ENCODE results near the gene CDT1.

The CDT1 gene

DNA sequence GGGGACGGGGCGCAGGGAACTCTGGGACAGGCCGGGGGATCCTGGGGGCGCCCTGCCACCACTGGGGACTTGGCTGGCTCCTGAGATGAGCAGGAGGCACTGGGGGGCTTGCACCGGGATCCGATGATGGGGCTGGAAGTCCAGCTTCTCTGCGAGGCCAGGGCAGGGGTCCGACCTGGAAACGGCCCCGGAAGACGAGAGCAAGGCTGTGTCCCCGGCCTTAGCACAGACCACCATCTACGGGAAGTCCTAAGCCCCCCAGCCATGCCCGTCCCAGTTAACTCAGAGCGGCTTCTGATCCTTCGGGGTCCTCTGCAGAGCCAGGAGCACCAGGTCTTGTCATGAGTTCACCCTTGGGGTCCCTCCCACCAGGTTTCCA is 573 bp downstream of the CDT1 start:
- H2BK120ac ChIP-seq (ENCODE audit: insufficient read depth, low read length, poor library complexity), result peak overlapping the region; percentile 19
- peak overlapping the region; percentile 50 for H3K14ac ChIP-seq (ENCODE audit: low read length)
- H3K9ac ChIP-seq (ENCODE audit: low read length), result peak overlapping the region; percentile 88
- peak overlapping the region; percentile 14 for H4K8ac ChIP-seq (ENCODE audit: low read depth, low read length)
- peak overlapping the region; percentile 15 for H4K91ac ChIP-seq (ENCODE audit: low read depth, low read length)
- H3K27me3 ChIP-seq (ENCODE audit: insufficient read depth, low read length), result no peaks in the 10 kb centered on the region
- no peak for DNase-seq
- H3K9me3 ChIP-seq (ENCODE audit: insufficient read depth, low read depth, low read length), result no peaks in the 10 kb centered on the region
- no peak overlapping the region for H2AFZ ChIP-seq (ENCODE audit: insufficient read depth, low read length, poor library complexity)
- no peak overlapping the region for H2BK12ac ChIP-seq (ENCODE audit: low read length)
- no peak overlapping the region for H3K23ac ChIP-seq (ENCODE audit: low read length)
- peaks cover 9% of the 10 kb centered on the region for H3K79me1 ChIP-seq (ENCODE audit: low read length)
- no CpG with 5 or more reads among the region's 16 CpGs for WGBS (ENCODE audit: extremely low coverage, insufficient coverage, insufficient read length)
- peaks cover 41 to 43% of the 10 kb centered on the region in 2 experiments for H3K36me3 ChIP-seq (ENCODE audit: control insufficient read depth in 1 of 2, insufficient read depth in 2 of 2, low read length in 2 of 2)
- H3K27ac ChIP-seq (ENCODE audit: low read depth, low read length), result no peak overlapping the region
- peak overlapping the region; percentile 65 for H3K18ac ChIP-seq (ENCODE audit: low read length)
- peaks cover 9% of the 10 kb centered on the region for H3K79me2 ChIP-seq (ENCODE audit: control insufficient read depth, insufficient read depth, low read length, poor library complexity)
- H3K4me1 ChIP-seq (ENCODE audit: control insufficient read depth in 1 of 2, insufficient read depth in 2 of 2, low read length in 2 of 2), result peaks cover 8 to 13% of the 10 kb centered on the region in 2 experiments
- no peak overlapping the region for H2AK5ac ChIP-seq (ENCODE audit: low read length)
- H2BK5ac ChIP-seq (ENCODE audit: low read depth, low read length, poor library complexity), result peak overlapping the region; percentile 10
- peak overlapping the region; percentile 68 for H3K4me2 ChIP-seq (ENCODE audit: low read length)
- peak overlapping the region; percentile 63 for H3K4ac ChIP-seq (ENCODE audit: low read depth, low read length)
- no peak overlapping the region for H4K12ac ChIP-seq (ENCODE audit: low read depth, low read length)
- H3K4me3 ChIP-seq (ENCODE audit: low read depth, low read length), result peak overlapping the region; percentile 80

DNA sequence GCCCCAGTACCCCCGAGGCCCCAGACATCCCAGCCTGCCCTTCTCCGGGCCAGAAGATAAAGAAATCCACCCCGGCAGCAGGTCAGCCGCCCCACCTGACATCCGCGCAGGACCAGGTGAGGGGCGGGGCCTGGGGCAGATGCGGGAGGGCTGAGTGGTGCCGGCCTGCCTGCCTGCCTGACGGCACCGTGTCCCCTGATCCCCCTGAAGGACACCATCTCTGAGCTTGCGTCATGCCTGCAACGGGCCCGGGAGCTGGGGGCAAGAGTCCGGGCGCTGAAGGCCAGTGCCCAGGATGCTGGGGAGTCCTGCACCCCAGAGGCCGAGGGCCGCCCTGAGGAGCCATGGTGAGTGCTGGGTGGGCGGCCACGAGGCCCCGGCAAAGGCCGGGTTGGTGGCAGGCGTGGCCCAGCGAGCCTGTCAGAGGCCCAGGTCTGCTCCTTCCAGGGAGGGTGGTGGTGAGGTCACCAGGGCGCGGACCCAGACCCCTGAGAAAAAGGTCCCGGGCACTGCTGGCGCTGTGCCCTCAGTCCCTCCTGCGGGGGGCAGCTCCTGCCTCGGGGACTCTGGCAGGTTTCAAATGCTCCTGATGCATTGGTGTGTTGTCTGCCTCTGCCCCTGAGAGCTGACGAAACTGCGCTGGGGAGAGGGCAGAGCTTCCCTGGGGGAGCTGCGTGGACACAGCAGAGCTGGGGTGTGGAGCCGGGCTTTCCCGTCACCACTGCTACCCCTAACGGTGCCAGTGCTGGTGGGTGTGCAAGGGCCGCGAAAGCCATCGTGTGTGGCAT is 1.2 kb downstream of the CDT1 start:
- Histone ChIP-seq H3K4me1 (ENCODE audit: control insufficient read depth in 1 of 2, insufficient read depth in 2 of 2, low read length in 2 of 2) (peaks cover 8 to 13% of the 10 kb centered on the region in 2 experiments), H3K4ac (ENCODE audit: low read depth, low read length) (peak overlapping the region; percentile 63), H3K9me3 (ENCODE audit: insufficient read depth, low read depth, low read length) (no peaks in the 10 kb centered on the region), H3K23ac (ENCODE audit: low read length) (no peak overlapping the region), H3K27ac (ENCODE audit: low read depth, low read length) (no peak overlapping the region), H3K14ac (ENCODE audit: low read length) (peak overlapping the region; percentile 50), H3K79me1 (ENCODE audit: low read length) (peaks cover 9% of the 10 kb centered on the region), H3K36me3 (ENCODE audit: control insufficient read depth in 1 of 2, insufficient read depth in 2 of 2, low read length in 2 of 2) (peaks cover 46 to 49% of the 10 kb centered on the region in 2 experiments), H4K8ac (ENCODE audit: low read depth, low read length) (peak overlapping the region; percentile 14), H4K91ac (ENCODE audit: low read depth, low read length) (peak overlapping the region; percentile 15), H2BK120ac (ENCODE audit: insufficient read depth, low read length, poor library complexity) (peak overlapping the region; percentile 19), H2AK5ac (ENCODE audit: low read length) (no peak overlapping the region), H4K12ac (ENCODE audit: low read depth, low read length) (no peak overlapping the region), H3K79me2 (ENCODE audit: control insufficient read depth, insufficient read depth, low read length, poor library complexity) (peaks cover 9% of the 10 kb centered on the region), H2BK5ac (ENCODE audit: low read depth, low read length, poor library complexity) (no peak overlapping the region), H3K4me3 (ENCODE audit: low read depth, low read length) (peak overlapping the region; percentile 80), H3K9ac (ENCODE audit: low read length) (peak overlapping the region; percentile 88), H3K4me2 (ENCODE audit: low read length) (peak overlapping the region; percentile 68), H3K18ac (ENCODE audit: low read length) (peak overlapping the region; percentile 65), H2AFZ (ENCODE audit: insufficient read depth, low read length, poor library complexity) (no peak overlapping the region), H3K27me3 (ENCODE audit: insufficient read depth, low read length) (no peaks in the 10 kb centered on the region), H2BK12ac (ENCODE audit: low read length) (no peak overlapping the region)
- WGBS (ENCODE audit: extremely low coverage, insufficient coverage, insufficient read length), result no CpG with 5 or more reads among the region's 39 CpGs
- DNase-seq, result peak in 1 of 2 donors; percentile 58

DNA sequence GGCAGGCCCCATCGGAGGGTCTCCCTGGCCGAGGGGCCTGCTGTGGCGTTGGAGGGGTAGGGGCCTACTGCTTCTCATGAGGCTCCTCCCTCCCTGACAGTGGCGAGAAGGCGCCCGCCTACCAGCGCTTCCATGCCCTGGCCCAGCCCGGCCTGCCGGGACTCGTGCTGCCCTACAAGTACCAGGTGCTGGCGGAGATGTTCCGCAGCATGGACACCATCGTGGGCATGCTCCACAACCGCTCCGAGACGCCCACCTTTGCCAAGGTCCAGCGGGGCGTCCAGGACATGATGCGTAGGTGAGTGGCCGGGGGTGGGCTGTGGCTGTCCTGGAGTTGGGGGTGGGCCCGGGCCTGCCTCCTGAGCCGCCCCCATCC is 1.7 kb downstream of the CDT1 start:
- peak overlapping the region; percentile 25 for H3K18ac ChIP-seq (ENCODE audit: low read length)
- peaks cover 51% of the 10 kb centered on the region in 2 experiments for H3K36me3 ChIP-seq (ENCODE audit: control insufficient read depth in 1 of 2, insufficient read depth in 2 of 2, low read length in 2 of 2)
- no CpG with 5 or more reads among the region's 22 CpGs for WGBS (ENCODE audit: extremely low coverage, insufficient coverage, insufficient read length)
- no peak overlapping the region for H2AK5ac ChIP-seq (ENCODE audit: low read length)
- peaks cover 9 to 19% of the 10 kb centered on the region in 2 experiments for H3K4me1 ChIP-seq (ENCODE audit: control insufficient read depth in 1 of 2, insufficient read depth in 2 of 2, low read length in 2 of 2)
- H3K4me2 ChIP-seq (ENCODE audit: low read length), result peak overlapping the region; percentile 68
- no peak overlapping the region for H2BK12ac ChIP-seq (ENCODE audit: low read length)
- H3K79me1 ChIP-seq (ENCODE audit: low read length), result peaks cover 9% of the 10 kb centered on the region
- H3K4me3 ChIP-seq (ENCODE audit: low read depth, low read length), result no peak overlapping the region
- H4K12ac ChIP-seq (ENCODE audit: low read depth, low read length), result no peak overlapping the region
- no peak overlapping the region for H3K9ac ChIP-seq (ENCODE audit: low read length)
- no peak for DNase-seq
- H3K79me2 ChIP-seq (ENCODE audit: control insufficient read depth, insufficient read depth, low read length, poor library complexity), result peaks cover 9% of the 10 kb centered on the region
- no peak overlapping the region for H3K14ac ChIP-seq (ENCODE audit: low read length)
- no peak overlapping the region for H3K4ac ChIP-seq (ENCODE audit: low read depth, low read length)
- no peak overlapping the region for H2AFZ ChIP-seq (ENCODE audit: insufficient read depth, low read length, poor library complexity)
- no peak overlapping the region for H3K27ac ChIP-seq (ENCODE audit: low read depth, low read length)
- H3K27me3 ChIP-seq (ENCODE audit: insufficient read depth, low read length), result no peaks in the 10 kb centered on the region
- no peak overlapping the region for H4K91ac ChIP-seq (ENCODE audit: low read depth, low read length)
- H3K23ac ChIP-seq (ENCODE audit: low read length), result no peak overlapping the region
- no peaks in the 10 kb centered on the region for H3K9me3 ChIP-seq (ENCODE audit: insufficient read depth, low read depth, low read length)
- no peak overlapping the region for H2BK120ac ChIP-seq (ENCODE audit: insufficient read depth, low read length, poor library complexity)
- no peak overlapping the region for H2BK5ac ChIP-seq (ENCODE audit: low read depth, low read length, poor library complexity)
- no peak overlapping the region for H4K8ac ChIP-seq (ENCODE audit: low read depth, low read length)

DNA sequence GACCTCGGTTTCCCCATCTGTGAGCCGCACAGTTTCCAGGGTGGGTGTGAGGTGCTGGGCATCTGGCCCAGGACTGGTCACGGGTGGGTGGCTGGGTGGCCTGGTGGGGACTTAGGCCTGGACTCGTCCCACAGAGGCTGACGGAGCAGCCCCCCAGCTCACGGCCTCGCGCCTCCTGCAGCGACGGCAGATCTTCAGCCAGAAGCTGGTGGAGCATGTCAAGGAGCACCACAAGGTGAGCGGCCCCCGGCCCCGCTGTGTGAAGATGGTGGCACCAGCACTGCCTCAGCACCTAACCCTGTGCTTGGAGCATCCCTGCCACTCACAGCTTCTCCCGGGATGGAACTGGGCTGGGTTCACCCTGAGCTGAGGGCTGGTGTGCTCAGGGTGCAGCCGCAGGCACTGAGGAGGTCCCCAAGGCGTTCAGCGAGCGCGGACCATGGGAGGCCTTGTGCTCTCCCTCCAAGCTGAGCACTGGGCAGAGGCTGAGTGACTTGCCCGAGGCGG is 2.4 kb downstream of the CDT1 start:
- no CpG with 5 or more reads among the region's 21 CpGs for whole genome bisulfite sequencing (ENCODE audit: extremely low coverage, insufficient coverage, insufficient read length)
- no peak overlapping the region for H3K27ac ChIP-seq (ENCODE audit: low read depth, low read length)
- peaks cover 9% of the 10 kb centered on the region for H3K79me2 ChIP-seq (ENCODE audit: control insufficient read depth, insufficient read depth, low read length, poor library complexity)
- no peak overlapping the region for H2BK120ac ChIP-seq (ENCODE audit: insufficient read depth, low read length, poor library complexity)
- no peak overlapping the region for H4K8ac ChIP-seq (ENCODE audit: low read depth, low read length)
- peaks cover 15 to 25% of the 10 kb centered on the region in 2 experiments for H3K4me1 ChIP-seq (ENCODE audit: control insufficient read depth in 1 of 2, insufficient read depth in 2 of 2, low read length in 2 of 2)
- H4K12ac ChIP-seq (ENCODE audit: low read depth, low read length), result no peak overlapping the region
- H3K4me3 ChIP-seq (ENCODE audit: low read depth, low read length), result peak overlapping the region; percentile 43
- no peak overlapping the region for H4K91ac ChIP-seq (ENCODE audit: low read depth, low read length)
- no peak overlapping the region for H3K4me2 ChIP-seq (ENCODE audit: low read length)
- H3K9me3 ChIP-seq (ENCODE audit: insufficient read depth, low read depth, low read length), result no peaks in the 10 kb centered on the region
- peaks cover 9% of the 10 kb centered on the region for H3K79me1 ChIP-seq (ENCODE audit: low read length)
- H3K36me3 ChIP-seq (ENCODE audit: control insufficient read depth in 1 of 2, insufficient read depth in 2 of 2, low read length in 2 of 2), result peaks cover 51% of the 10 kb centered on the region in 2 experiments
- peak overlapping the region; percentile 17 for H3K9ac ChIP-seq (ENCODE audit: low read length)
- no peak overlapping the region for H3K23ac ChIP-seq (ENCODE audit: low read length)
- H2BK12ac ChIP-seq (ENCODE audit: low read length), result no peak overlapping the region
- DNase-seq, result no peak
- no peak overlapping the region for H2AFZ ChIP-seq (ENCODE audit: insufficient read depth, low read length, poor library complexity)
- H3K27me3 ChIP-seq (ENCODE audit: insufficient read depth, low read length), result no peaks in the 10 kb centered on the region
- H3K14ac ChIP-seq (ENCODE audit: low read length), result no peak overlapping the region
- H2AK5ac ChIP-seq (ENCODE audit: low read length), result no peak overlapping the region
- no peak overlapping the region for H3K4ac ChIP-seq (ENCODE audit: low read depth, low read length)
- no peak overlapping the region for H2BK5ac ChIP-seq (ENCODE audit: low read depth, low read length, poor library complexity)
- H3K18ac ChIP-seq (ENCODE audit: low read length), result no peak overlapping the region

Data from trophoblast cell (in vitro differentiated cells and primary cell).